Measurements from ENCODE around the gene ECE1.

Gene ECE1

GRCh38 chr1:21289700-21290545 lies at the start of gene ECE1:
TSS of gene ECE1 (minus strand) at chr1:21290463. CDS start at chr1:21290414, 49 bp downstream.
- in situ Hi-C loops (cut with MboI; ENCODE audit: low sequenced_read_pairs) = no loop called here

- in situ Hi-C loops (cut with MboI; ENCODE audit: low sequenced_read_pairs) = no loop called here
Observed at GRCh38 chr1:21339356-21340229, 49.3 kb upstream of the ECE1 start.

GRCh38 chr1:21338573-21339355 lies 48.5 kb upstream of the ECE1 start:
- in situ Hi-C loops (cut with MboI; ENCODE audit: low sequenced_read_pairs) = no loop called here

GRCh38 chr1:21337928-21338572 lies 47.8 kb upstream of the ECE1 start:
- in situ Hi-C loops (cut with MboI; ENCODE audit: low sequenced_read_pairs) = no loop called here

GRCh38 chr1:21337454-21337927 lies 47.2 kb upstream of the ECE1 start:
- in situ Hi-C loops (cut with MboI; ENCODE audit: low sequenced_read_pairs) = no loop called here

- in situ Hi-C loops (cut with MboI; ENCODE audit: low sequenced_read_pairs) = no loop called here
Observed at GRCh38 chr1:21337010-21337437, 46.8 kb upstream of the ECE1 start.

GRCh38 chr1:21335750-21336224 lies 45.5 kb upstream of the ECE1 start:
- in situ Hi-C loops (cut with MboI; ENCODE audit: low sequenced_read_pairs) = no loop called here

- in situ Hi-C loops (cut with MboI; ENCODE audit: low sequenced_read_pairs) = no loop called here
Observed at GRCh38 chr1:21335088-21335691, 44.9 kb upstream of the ECE1 start.

- in situ Hi-C loops (cut with MboI; ENCODE audit: low sequenced_read_pairs) = no loop called here
Observed at GRCh38 chr1:21334214-21335087, 44.2 kb upstream of the ECE1 start.

- in situ Hi-C loops (cut with MboI; ENCODE audit: low sequenced_read_pairs) = no loop called here
Observed at GRCh38 chr1:21333824-21334213, 43.6 kb upstream of the ECE1 start.

GRCh38 chr1:21332554-21333311 lies 42.5 kb upstream of the ECE1 start:
- in situ Hi-C loops (cut with MboI; ENCODE audit: low sequenced_read_pairs) = no loop called here

GRCh38 chr1:21331752-21332478 lies 41.7 kb upstream of the ECE1 start:
- in situ Hi-C loops (cut with MboI; ENCODE audit: low sequenced_read_pairs) = no loop called here

GRCh38 chr1:21330544-21330943 lies 40.3 kb upstream of the ECE1 start:
- in situ Hi-C loops (cut with MboI; ENCODE audit: low sequenced_read_pairs) = no loop called here

GRCh38 chr1:21329209-21329844 lies 39.1 kb upstream of the ECE1 start:
- in situ Hi-C loops (cut with MboI; ENCODE audit: low sequenced_read_pairs) = no loop called here

- in situ Hi-C loops (cut with MboI; ENCODE audit: low sequenced_read_pairs) = no loop called here
Observed at GRCh38 chr1:21327566-21328323, 37.5 kb upstream of the ECE1 start.

GRCh38 chr1:21326861-21327344 lies 36.6 kb upstream of the ECE1 start:
- in situ Hi-C loops (cut with MboI; ENCODE audit: low sequenced_read_pairs) = no loop called here

Measured in HL-60/S4 treated with retinoic acid at 250 ng/mL for 4 days and 3 days (cell line).